Stomach (tissue), 4 donors: Measurements from ENCODE around the gene CDC14A.

Experiments
- CTCF ChIP-seq, 7 experiments: fragments of 450-650 bp in 4 of 7; fragments of 200-600 bp in 3 of 7; sonication (generic) in 3 of 7; IDR thresholded peaks; one replicate each; pipeline ENCODE4 v1.5.1; 2016 to 2019; ENCODE audit warnings: antibody characterized with exemption in 7 of 7, control low read depth in 2 of 7, mild to moderate bottlenecking in 1 of 7
- POLR2AphosphoS5 ChIP-seq, 3 donors: sonication (generic); formaldehyde crosslinking; IDR thresholded peaks; one replicate each; pipeline ENCODE4 v1.6.1; 2016; ENCODE audit warnings: antibody characterized with exemption in 3 of 3

- TF ChIP-seq CTCF (IDR thresholded peaks at IDR 0.05) (no peak), POLR2AphosphoS5 (IDR thresholded peaks at IDR 0.05) (no peak)
Observed at GRCh38 chr1:100349246-100349645, 3.1 kb upstream of the CDC14A start.
